ENCODE measurements around the gene POGLUT2. TPM values are rescaled to one million over a fixed set of nuclear protein-coding genes. Genes with fewer than 3 reads are reported as not detected.

POGLUT2 gene
- total and polyA plus RNA-seq, 4 donors: 2.0 to 9.2 (median 6.0) TPM

Other genes starting within 250 kb of the POGLUT2 start
- gene TPP2, start 202.0 kb downstream of the POGLUT2 start, total RNA-seq: 10 to 100 TPM; 36.9 to 44.9 TPM
- 10 to 100 TPM; 14.1 to 15.5 TPM for gene TPP2, start 202.0 kb downstream of the POGLUT2 start, polyA plus RNA-seq
- not detected for gene METTL21C, start 103.9 kb downstream of the POGLUT2 start, total RNA-seq
- not detected for gene METTL21C, start 103.9 kb downstream of the POGLUT2 start, polyA plus RNA-seq
- 1 to 10 TPM; 5.0 to 7.5 TPM for gene TEX30, start 25.2 kb downstream of the POGLUT2 start, total RNA-seq
- gene TEX30, start 25.2 kb downstream of the POGLUT2 start, polyA plus RNA-seq: 10 to 100 TPM in 1 of 2 donors, 1 to 10 TPM in 1; 7.5 to 10.5 TPM
- gene BIVM, start 143 bp upstream of the POGLUT2 start, total RNA-seq: 10 to 100 TPM; 15.6 to 30.4 TPM
- 10 to 100 TPM in 1 of 2 donors, 1 to 10 TPM in 1; 5.1 to 17.6 TPM for gene BIVM, start 143 bp upstream of the POGLUT2 start, polyA plus RNA-seq
- 10 to 100 TPM; 30.5 to 53.4 TPM for gene ERCC5, start 47.1 kb upstream of the POGLUT2 start, total RNA-seq
- gene ERCC5, start 47.1 kb upstream of the POGLUT2 start, polyA plus RNA-seq: 10 to 100 TPM; 25.8 to 81.8 TPM